ENCODE measurements around the gene ZBTB34. TPM values are rescaled to one million over a fixed set of nuclear protein-coding genes. Genes with fewer than 3 reads are reported as not detected.

ZBTB34 gene
- total and polyA plus RNA-seq, 2 experiments from 2014 or later: 6.1 to 21.3 TPM

DNA sequence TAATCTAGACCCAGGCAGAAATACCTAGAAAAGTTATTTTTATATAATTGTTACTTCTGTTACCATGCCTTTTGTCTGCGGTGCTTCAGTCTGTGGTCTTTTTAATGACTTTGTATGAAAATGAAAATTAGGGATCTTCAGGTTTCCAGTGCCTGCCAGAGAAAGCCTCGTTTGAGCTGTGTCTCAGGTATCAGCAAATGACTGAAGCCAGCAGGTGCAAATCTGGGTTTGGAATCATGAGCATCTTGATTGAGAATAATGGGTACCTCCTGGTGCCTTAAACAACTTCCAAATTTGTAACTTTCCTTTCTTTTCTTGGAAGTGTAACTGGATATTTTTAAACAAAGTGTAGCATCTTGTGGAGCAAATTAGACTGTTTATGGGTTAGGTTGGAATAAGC lies 4.3 kb downstream of the ZBTB34 start:
- Histone ChIP-seq H3K36me3 (replicated peaks; ENCODE audit: insufficient read depth, low read depth) (no peaks in the 10 kb centered on the region), H3K9me2 (replicated peaks; ENCODE audit: insufficient read depth) (no peaks in the 10 kb centered on the region), H3K4me2 (no peak overlapping the region), H3K4me3 (no peak overlapping the region), H3K27ac (no peak overlapping the region), H3K9me3 (ENCODE audit: low read depth) (no peaks in the 10 kb centered on the region), H2AFZ (no peak overlapping the region), H3K4me1 (ENCODE audit: insufficient read depth) (peaks cover 9% of the 10 kb centered on the region), H3K27me3 (no peaks in the 10 kb centered on the region), H3K79me2 (peaks cover 89% of the 10 kb centered on the region), H4K20me1 (ENCODE audit: insufficient read depth, poor library complexity, severe bottlenecking) (peaks cover 32% of the 10 kb centered on the region)
- no peak for DNase-seq (ENCODE audit: low spot score)
- 72% methylated on average over 2 of the region's 2 CpGs for WGBS (ENCODE audit: low lambda C conversion rate, missing lambda C conversion rate)
- TF ChIP-seq EZH2 (IDR thresholded peaks at IDR 0.05; ENCODE audit: borderline replicate concordance): no peak
- no peak for TF ChIP-seq EZH2phosphoT487 (IDR thresholded peaks at IDR 0.05; ENCODE audit: low read depth, severe bottlenecking, unreplicated experiment)
- TF ChIP-seq, protein P1, sequence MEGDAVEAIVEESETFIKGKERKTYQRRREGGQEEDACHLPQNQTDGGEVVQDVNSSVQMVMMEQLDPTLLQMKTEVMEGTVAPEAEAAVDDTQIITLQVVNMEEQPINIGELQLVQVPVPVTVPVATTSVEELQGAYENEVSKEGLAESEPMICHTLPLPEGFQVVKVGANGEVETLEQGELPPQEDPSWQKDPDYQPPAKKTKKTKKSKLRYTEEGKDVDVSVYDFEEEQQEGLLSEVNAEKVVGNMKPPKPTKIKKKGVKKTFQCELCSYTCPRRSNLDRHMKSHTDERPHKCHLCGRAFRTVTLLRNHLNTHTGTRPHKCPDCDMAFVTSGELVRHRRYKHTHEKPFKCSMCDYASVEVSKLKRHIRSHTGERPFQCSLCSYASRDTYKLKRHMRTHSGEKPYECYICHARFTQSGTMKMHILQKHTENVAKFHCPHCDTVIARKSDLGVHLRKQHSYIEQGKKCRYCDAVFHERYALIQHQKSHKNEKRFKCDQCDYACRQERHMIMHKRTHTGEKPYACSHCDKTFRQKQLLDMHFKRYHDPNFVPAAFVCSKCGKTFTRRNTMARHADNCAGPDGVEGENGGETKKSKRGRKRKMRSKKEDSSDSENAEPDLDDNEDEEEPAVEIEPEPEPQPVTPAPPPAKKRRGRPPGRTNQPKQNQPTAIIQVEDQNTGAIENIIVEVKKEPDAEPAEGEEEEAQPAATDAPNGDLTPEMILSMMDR (IDR thresholded peaks at IDR 0.05; ENCODE audit: poor library complexity): no peak

- WGBS (ENCODE audit: low lambda C conversion rate, missing lambda C conversion rate): 91% methylated on average over 7 of the region's 7 CpGs
- Histone ChIP-seq H3K79me2 (peaks cover 97% of the 10 kb centered on the region), H3K4me2 (no peak overlapping the region), H2AFZ (no peak overlapping the region), H3K27me3 (no peaks in the 10 kb centered on the region), H3K27ac (no peak overlapping the region), H3K36me3 (replicated peaks; ENCODE audit: insufficient read depth, low read depth) (no peaks in the 10 kb centered on the region), H3K9me2 (replicated peaks; ENCODE audit: insufficient read depth) (no peaks in the 10 kb centered on the region), H3K4me3 (no peak overlapping the region), H3K4me1 (ENCODE audit: insufficient read depth) (peaks cover 4% of the 10 kb centered on the region), H3K9me3 (ENCODE audit: low read depth) (no peaks in the 10 kb centered on the region), H4K20me1 (ENCODE audit: insufficient read depth, poor library complexity, severe bottlenecking) (peaks cover 37% of the 10 kb centered on the region)
- TF ChIP-seq, protein P1 (IDR thresholded peaks at IDR 0.05; ENCODE audit: poor library complexity): no peak
- TF ChIP-seq EZH2 (IDR thresholded peaks at IDR 0.05; ENCODE audit: borderline replicate concordance) (no peak), EZH2phosphoT487 (IDR thresholded peaks at IDR 0.05; ENCODE audit: low read depth, severe bottlenecking, unreplicated experiment) (no peak)
- DNase-seq (ENCODE audit: low spot score): no peak
Measured at GRCh38 chr9:126869368-126869767, 8.9 kb downstream of the ZBTB34 start.

DNA sequence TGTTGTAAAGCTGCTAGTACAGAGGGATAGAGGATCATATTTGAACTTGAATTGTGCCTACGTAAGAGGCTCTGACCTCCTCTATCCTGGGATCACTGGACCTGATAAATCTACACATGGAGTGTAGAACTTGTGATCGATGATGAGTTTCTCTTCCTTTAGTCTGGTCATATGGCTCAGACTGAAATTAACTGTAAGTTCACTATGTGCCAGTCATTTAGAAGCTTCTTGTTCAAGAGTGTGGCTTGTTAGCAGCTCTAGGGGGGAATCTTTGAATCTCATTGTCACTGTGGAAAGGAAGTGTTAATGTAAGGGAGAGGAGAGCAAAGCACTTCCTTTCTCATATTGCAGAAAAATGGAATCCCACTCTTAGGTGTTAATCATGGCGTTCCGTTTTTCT lies 12.1 kb downstream of the ZBTB34 start:
- DNase-seq (ENCODE audit: low spot score): no peak
- H3K9me3 ChIP-seq (ENCODE audit: low read depth): no peaks in the 10 kb centered on the region
- peaks cover 4% of the 10 kb centered on the region for H3K4me1 ChIP-seq (ENCODE audit: insufficient read depth)
- no peaks in the 10 kb centered on the region for H3K9me2 ChIP-seq (replicated peaks; ENCODE audit: insufficient read depth)
- WGBS (ENCODE audit: low lambda C conversion rate, missing lambda C conversion rate): 71% methylated on average over 4 of the region's 4 CpGs
- H4K20me1 ChIP-seq (ENCODE audit: insufficient read depth, poor library complexity, severe bottlenecking): peaks cover 51% of the 10 kb centered on the region
- H3K27me3 ChIP-seq: no peaks in the 10 kb centered on the region
- H3K27ac ChIP-seq: peak overlapping the region; percentile 60
- TF ChIP-seq EZH2phosphoT487 (IDR thresholded peaks at IDR 0.05; ENCODE audit: low read depth, severe bottlenecking, unreplicated experiment): no peak
- TF ChIP-seq EZH2 (IDR thresholded peaks at IDR 0.05; ENCODE audit: borderline replicate concordance): no peak
- TF ChIP-seq, protein P1 (IDR thresholded peaks at IDR 0.05; ENCODE audit: poor library complexity): no peak
- no peaks in the 10 kb centered on the region for H3K36me3 ChIP-seq (replicated peaks; ENCODE audit: insufficient read depth, low read depth)
- H3K4me2 ChIP-seq: no peak overlapping the region
- peaks cover 93% of the 10 kb centered on the region for H3K79me2 ChIP-seq
- H3K4me3 ChIP-seq: no peak overlapping the region
- H2AFZ ChIP-seq: no peak overlapping the region
